ENCODE results near the gene FAM168A.
A peak's percentile ranks its signal among the peaks of the same experiment; 100 is the strongest.

Gene FAM168A

DNA sequence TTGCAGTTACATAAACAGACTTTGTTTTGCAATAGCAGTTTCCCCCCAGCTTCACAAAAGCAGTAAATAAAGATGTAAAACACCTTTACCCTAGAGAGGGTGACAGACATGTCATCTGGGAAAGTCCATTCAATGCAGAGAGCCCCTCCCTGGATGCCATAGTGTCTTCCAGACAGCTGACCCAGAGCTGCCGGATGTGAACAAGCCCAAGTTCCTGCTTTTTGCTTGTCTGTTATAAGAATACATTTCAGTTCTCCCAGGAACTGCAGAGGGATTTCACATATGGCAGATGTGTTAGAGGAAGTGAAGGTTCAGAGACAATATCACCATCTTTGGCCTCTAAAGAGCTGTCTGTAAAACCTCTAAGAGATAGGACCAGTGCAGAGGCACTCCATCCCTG, 172.8 kb downstream of the FAM168A start:
- Mint-ChIP-seq H3K4me1 (ENCODE audit: low read depth) (peaks cover 80% of the 10 kb centered on the region), H3K27me3 (no peaks in the 10 kb centered on the region), H3K27ac (peak overlapping the region; percentile 82), H3K36me3 (ENCODE audit: low read depth) (peaks cover 44% of the 10 kb centered on the region), H3K9me3 (no peaks in the 10 kb centered on the region), H3K4me3 (no peak overlapping the region)
- intact Hi-C loops (cut with micrococcal nuclease): loop anchor here (5.0 to 10.0 kb wide), 2 partner anchors 37 to 70 kb away; no protein-coding TSS in a partner anchor

DNA sequence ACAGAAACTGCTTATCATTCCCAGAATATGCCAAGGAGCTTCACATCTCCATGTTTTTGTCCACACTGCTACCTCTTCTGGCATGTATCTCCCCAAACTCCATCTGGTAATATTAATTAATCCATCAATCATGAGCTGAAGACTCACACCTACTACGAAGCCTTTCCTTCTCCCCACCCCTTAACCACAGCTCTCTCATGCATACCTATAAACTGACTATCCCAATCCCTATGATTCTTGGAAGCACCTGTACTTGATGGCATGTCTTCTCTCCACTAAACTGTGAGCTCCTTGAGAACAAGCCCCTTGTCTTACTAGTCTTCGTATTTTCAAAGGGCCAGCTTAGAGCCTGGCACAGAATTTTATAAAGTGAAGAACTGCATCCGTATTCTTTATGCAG, 174.4 kb downstream of the FAM168A start:
- Mint-ChIP-seq H3K4me3 (no peak overlapping the region), H3K9me3 (no peaks in the 10 kb centered on the region), H3K27me3 (no peaks in the 10 kb centered on the region), H3K4me1 (ENCODE audit: low read depth) (peaks cover 67% of the 10 kb centered on the region), H3K27ac (peak overlapping the region; percentile 82), H3K36me3 (ENCODE audit: low read depth) (peaks cover 56% of the 10 kb centered on the region)
- intact Hi-C loops (cut with micrococcal nuclease): loop anchor here (10.0 kb wide), 1 partner anchor 71 kb away; no protein-coding TSS in a partner anchor

DNA sequence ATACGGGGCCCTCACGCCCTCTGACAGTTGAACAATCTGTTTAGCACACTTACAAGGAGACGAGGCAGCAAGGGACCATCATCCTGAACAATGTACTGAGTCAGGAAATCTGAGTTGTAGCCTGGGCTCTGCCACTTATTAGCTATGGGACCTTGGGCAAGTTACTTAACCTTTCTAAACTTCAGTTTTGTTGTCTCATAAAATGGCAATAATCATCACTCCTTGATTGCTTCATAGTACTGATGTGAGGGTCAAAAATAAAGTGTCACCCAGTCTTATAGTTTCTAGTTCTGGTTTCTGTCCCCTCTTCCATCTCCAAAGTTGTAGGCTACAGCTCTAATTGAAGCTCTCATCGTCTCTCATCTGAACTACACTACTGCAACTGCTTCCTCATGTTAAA, 175.0 kb downstream of the FAM168A start:
- Mint-ChIP-seq H3K36me3 (ENCODE audit: low read depth) (peaks cover 56% of the 10 kb centered on the region), H3K4me1 (ENCODE audit: low read depth) (peaks cover 61% of the 10 kb centered on the region), H3K27ac (peak overlapping the region; percentile 82), H3K27me3 (no peaks in the 10 kb centered on the region), H3K4me3 (no peak overlapping the region), H3K9me3 (peaks cover 6% of the 10 kb centered on the region)
- intact Hi-C loops (cut with micrococcal nuclease): loop anchor here (10.0 kb wide), 1 partner anchor 72 kb away; no protein-coding TSS in a partner anchor

DNA sequence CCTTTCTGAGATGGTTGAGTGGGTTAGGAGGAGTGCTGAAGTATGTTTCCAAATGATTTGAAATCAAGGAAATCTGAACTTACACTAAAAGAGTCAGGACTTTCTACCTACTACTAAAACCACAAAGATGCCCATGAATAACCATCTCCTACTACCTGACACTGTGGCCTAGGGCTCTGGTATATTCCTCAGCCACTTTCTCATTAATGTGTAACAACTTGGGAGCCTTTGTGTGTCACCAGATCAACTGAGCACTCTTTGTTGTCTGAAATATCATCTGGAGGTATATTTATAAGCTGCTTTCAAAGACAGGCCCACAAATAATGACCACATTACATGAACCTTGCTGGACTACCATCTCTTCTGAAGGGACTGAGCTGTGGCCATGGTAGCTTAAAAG, 177.8 kb downstream of the FAM168A start:
- intact Hi-C loops (cut with micrococcal nuclease): loop anchor here (10.0 kb wide), 1 partner anchor 75 kb away; no protein-coding TSS in a partner anchor
- H3K4me1 Mint-ChIP-seq (ENCODE audit: low read depth): peaks cover 47% of the 10 kb centered on the region
- H3K9me3 Mint-ChIP-seq: peaks cover 7% of the 10 kb centered on the region
- no peak overlapping the region for H3K4me3 Mint-ChIP-seq
- H3K27ac Mint-ChIP-seq: no peak overlapping the region
- peaks cover 65% of the 10 kb centered on the region for H3K36me3 Mint-ChIP-seq (ENCODE audit: low read depth)
- H3K27me3 Mint-ChIP-seq: no peaks in the 10 kb centered on the region

DNA sequence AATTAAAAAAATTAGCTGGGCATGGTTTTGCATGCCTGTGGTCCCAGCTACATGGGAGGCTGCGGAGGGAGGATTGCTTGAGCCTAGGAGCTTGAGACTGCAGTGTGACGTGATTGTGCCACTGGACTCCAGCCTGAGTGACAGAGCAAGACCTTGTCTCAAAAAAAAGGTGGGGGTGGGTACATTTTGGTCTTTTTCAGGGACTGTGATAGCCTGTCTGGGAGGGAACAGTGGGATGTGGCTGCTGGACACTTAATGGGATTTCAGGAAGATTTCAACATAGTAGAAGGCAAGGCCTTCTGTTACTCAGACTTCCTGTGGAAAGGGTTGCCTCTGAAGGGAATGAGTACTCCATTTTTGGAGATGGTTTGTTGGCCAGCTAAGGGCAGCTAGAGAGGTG, 181.1 kb downstream of the FAM168A start:
- Mint-ChIP-seq H3K27ac (no peak overlapping the region), H3K36me3 (ENCODE audit: low read depth) (peaks cover 78% of the 10 kb centered on the region), H3K4me3 (no peak overlapping the region), H3K4me1 (ENCODE audit: low read depth) (peaks cover 58% of the 10 kb centered on the region), H3K9me3 (peaks cover 7% of the 10 kb centered on the region), H3K27me3 (no peaks in the 10 kb centered on the region)
- intact Hi-C loops (cut with micrococcal nuclease): no loop called here

DNA sequence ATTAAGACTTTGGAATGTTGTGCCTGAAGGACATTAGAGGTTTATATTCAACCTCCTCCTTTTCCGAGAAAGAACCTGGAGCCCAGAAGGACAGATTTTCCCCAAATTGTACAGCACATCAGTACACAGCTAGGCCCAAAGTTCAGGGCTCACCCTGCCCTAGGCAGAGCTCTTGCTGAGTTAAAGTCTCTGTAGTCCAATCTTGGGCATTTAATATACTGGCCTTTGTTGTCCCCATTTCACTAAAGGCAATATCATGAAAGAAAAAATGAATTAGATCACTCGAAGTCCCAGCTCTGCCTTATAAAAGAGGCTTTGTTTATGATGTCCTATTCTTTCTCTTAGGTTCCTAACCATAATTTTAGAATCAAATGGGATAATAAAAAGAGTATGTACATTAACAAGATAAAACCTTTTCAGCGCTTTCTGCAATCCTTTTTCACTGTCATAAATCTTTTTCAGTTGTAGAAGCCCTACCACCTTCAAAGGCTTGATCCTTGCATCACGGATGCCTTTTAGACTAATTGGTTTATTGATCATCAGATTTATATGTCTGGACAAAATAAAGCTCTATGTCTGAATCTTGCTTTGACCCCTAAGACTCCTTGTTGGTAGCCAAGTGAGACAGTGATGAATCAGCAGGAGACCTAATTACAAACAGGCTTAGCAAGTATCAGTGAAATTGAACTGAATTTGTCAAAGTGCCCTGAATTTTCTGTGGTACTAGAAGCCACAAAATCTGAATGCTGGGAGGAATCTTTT, 181.9 kb downstream of the FAM168A start:
- peaks cover 79% of the 10 kb centered on the region for H3K36me3 Mint-ChIP-seq (ENCODE audit: low read depth)
- H3K27ac Mint-ChIP-seq: no peak overlapping the region
- intact Hi-C loops (cut with micrococcal nuclease): no loop called here

DNA sequence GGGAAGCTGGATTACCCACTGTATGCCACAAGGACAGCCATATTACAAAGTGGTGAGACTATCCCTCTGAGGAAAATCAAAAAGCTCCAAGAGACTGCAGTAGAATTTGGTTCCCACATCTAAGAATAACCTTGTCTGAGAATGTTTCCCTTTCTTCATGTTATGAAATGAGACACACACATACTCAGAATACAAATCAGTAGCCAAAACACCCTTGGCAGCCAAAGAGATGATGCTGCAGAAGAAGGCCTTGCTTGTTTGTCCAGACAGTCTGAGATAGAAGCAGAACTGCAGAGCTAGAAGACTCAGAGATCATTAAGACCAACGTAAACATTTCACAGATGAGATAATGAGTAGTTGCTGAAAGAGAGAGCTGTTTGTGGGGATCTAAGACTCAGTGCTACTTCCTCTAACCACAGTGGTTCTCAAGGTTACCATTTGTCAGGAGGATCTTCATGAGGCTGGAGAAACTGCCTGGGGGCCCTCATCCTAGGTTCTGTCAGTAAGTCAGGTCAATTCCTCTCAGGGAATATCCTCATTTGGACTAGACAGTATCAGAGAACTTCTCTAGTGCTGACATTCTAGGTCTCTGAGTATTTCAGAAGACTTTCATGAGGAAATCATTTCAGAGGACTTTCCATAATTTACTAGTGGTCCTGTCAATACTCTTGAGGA, 182.8 kb downstream of the FAM168A start:
- peaks cover 56% of the 10 kb centered on the region for H3K4me1 Mint-ChIP-seq (ENCODE audit: low read depth)

More for the DNA sequence above, 181.9 kb downstream of the FAM168A start:
- no peak overlapping the region for H3K4me3 Mint-ChIP-seq
- peaks cover 61% of the 10 kb centered on the region for H3K4me1 Mint-ChIP-seq (ENCODE audit: low read depth)
- H3K27me3 Mint-ChIP-seq: no peaks in the 10 kb centered on the region
- peaks cover 7% of the 10 kb centered on the region for H3K9me3 Mint-ChIP-seq

DNA sequence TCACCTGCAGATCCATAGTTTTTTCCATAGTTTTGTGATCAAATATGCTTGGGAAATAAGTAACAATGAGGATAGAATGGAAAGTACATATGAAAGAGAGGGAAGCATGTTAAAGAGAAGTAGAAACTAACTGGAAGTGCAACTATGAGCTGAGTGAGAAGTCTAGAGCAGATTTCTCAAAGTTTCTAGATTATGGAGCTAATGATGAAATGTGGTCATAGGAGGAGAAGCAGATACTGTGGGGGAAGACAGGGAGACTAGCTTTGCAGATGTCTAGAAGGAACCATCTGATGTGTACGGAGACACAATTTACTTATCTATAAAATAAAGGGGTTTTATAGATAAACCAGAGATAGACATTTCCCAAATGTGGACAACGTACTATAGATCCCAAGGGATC, 184.7 kb downstream of the FAM168A start:
- H3K27ac Mint-ChIP-seq: no peak overlapping the region
- no peak overlapping the region for H3K4me3 Mint-ChIP-seq
- H3K4me1 Mint-ChIP-seq (ENCODE audit: low read depth): peaks cover 75% of the 10 kb centered on the region
- intact Hi-C loops (cut with micrococcal nuclease): no loop called here
- peaks cover 5% of the 10 kb centered on the region for H3K9me3 Mint-ChIP-seq
- H3K36me3 Mint-ChIP-seq (ENCODE audit: low read depth): peaks cover 79% of the 10 kb centered on the region
- no peaks in the 10 kb centered on the region for H3K27me3 Mint-ChIP-seq

More for the DNA sequence above, 182.8 kb downstream of the FAM168A start:
- Mint-ChIP-seq H3K36me3 (ENCODE audit: low read depth) (peaks cover 79% of the 10 kb centered on the region), H3K4me3 (no peak overlapping the region), H3K27me3 (no peaks in the 10 kb centered on the region), H3K27ac (no peak overlapping the region), H3K9me3 (peaks cover 7% of the 10 kb centered on the region)
- intact Hi-C loops (cut with micrococcal nuclease): no loop called here

DNA sequence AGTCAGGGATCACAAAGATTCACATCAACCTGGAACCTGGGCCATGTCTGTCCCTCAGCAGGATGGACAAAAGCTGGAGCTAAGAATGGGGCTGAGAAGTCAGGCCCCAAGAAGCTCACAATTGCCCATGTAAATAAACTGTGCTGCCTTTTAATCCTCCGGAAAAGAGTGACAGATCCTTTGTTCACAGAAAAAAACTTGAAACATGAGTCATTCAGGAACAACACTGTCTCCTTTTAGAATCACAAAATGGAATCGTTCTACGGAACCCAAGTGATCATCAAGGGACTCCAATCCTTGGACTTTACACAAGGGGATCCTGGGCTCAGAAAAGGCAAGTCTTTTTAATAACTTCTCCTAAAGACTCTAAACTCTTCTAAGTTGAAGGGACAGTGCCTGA, 185.6 kb downstream of the FAM168A start:
- Mint-ChIP-seq H3K4me3 (no peak overlapping the region), H3K9me3 (no peaks in the 10 kb centered on the region), H3K27me3 (no peaks in the 10 kb centered on the region), H3K27ac (peak overlapping the region; percentile 5), H3K36me3 (ENCODE audit: low read depth) (peaks cover 80% of the 10 kb centered on the region), H3K4me1 (ENCODE audit: low read depth) (peaks cover 84% of the 10 kb centered on the region)
- intact Hi-C loops (cut with micrococcal nuclease): no loop called here

DNA sequence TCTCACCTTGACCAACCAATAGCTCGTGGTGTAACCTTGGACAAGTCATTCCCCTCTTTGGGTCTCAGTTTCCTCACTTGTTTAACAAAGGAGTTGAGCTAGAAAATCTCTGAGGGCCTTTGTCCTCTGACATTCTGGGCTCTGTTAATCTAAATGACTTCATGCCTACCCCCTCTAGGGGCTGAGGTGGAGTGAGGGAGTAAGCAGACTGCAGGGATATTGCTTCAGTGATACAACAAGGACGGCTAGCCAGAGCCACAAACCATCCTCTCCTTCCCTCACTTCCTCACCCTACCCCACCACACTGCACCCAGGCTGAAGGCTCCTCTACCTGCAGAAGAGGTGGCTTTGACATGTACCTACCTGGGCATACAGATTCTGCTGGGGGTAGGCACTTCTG, 186.9 kb downstream of the FAM168A start:
- H3K27me3 Mint-ChIP-seq: no peaks in the 10 kb centered on the region
- H3K4me1 Mint-ChIP-seq (ENCODE audit: low read depth): peaks cover 85% of the 10 kb centered on the region
- H3K36me3 Mint-ChIP-seq (ENCODE audit: low read depth): peaks cover 81% of the 10 kb centered on the region
- H3K27ac Mint-ChIP-seq: no peak overlapping the region
- H3K9me3 Mint-ChIP-seq: no peaks in the 10 kb centered on the region
- intact Hi-C loops (cut with micrococcal nuclease): no loop called here
- H3K4me3 Mint-ChIP-seq: no peak overlapping the region

DNA sequence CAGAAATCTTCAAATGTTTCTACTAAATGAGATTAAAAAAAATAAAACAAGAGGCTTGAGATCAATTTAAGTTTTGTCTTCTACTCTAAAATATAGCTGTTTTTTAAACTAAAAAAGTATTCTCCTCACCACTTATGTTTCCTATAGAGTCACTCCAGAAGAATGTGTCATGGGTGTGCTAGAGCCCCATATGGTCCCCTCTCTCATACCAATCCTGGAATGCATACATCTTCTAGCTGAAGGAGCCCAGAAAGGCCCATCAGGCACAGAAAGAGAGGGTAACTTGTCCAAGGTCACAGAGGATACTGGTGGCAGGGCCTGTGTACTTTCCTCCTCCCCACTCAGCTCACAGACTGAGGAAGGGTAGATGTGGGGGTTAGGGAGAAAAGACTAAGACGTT, 187.3 kb downstream of the FAM168A start:
- H3K9me3 Mint-ChIP-seq: no peaks in the 10 kb centered on the region
- H3K36me3 Mint-ChIP-seq (ENCODE audit: low read depth): peaks cover 81% of the 10 kb centered on the region
- peaks cover 89% of the 10 kb centered on the region for H3K4me1 Mint-ChIP-seq (ENCODE audit: low read depth)
- H3K4me3 Mint-ChIP-seq: no peak overlapping the region
- intact Hi-C loops (cut with micrococcal nuclease): no loop called here
- no peak overlapping the region for H3K27ac Mint-ChIP-seq
- H3K27me3 Mint-ChIP-seq: no peaks in the 10 kb centered on the region

DNA sequence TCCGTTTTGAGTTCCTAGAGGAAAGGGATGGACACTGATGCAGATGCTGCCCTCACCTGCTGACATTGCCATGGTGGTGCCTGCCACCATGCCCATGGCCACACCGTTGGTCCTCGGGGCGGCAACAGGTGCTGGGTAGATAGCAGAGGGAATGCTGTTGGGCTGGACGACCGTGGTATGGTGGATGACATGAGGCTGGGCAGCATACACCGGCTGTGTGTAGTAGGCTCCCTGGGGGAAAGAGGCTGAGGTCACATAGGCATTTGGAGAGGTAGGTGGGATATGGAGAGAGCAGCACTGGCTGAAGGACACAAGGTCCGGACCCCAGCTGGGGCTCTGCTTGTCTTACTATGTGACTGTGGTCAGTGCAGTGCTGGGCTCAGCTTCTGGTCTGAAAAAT, 188.5 kb downstream of the FAM168A start:
- H3K27me3 Mint-ChIP-seq: no peaks in the 10 kb centered on the region
- peak overlapping the region; percentile 4 for H3K27ac Mint-ChIP-seq

DNA sequence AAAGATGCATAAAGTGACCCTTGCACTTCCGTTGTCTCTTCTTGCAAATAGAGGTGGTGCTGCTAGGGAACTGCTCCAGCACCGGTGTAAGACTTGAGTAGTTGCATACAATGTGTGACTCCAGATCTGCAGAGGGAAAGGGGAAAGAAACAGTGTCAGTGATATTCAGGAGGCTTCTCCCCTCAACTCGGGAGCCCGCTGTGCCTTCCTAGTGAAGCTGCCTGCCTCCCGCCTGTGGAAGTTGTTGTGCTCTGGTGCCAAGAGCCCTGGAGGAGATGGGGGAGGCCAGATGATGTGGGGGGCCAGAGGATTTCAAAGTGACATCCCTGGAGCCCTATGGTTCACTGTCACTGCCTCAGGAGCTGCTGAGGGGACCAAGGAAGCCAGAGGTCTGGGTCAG, 191.3 kb downstream of the FAM168A start:
- Mint-ChIP-seq H3K9me3 (no peaks in the 10 kb centered on the region), H3K36me3 (ENCODE audit: low read depth) (peaks cover 85% of the 10 kb centered on the region), H3K4me3 (no peak overlapping the region), H3K4me1 (ENCODE audit: low read depth) (peaks cover 83% of the 10 kb centered on the region), H3K27me3 (no peaks in the 10 kb centered on the region), H3K27ac (peak overlapping the region; percentile 67)
- intact Hi-C loops (cut with micrococcal nuclease): no loop called here

More for the DNA sequence above, 188.5 kb downstream of the FAM168A start:
- H3K36me3 Mint-ChIP-seq (ENCODE audit: low read depth): peaks cover 86% of the 10 kb centered on the region
- no peaks in the 10 kb centered on the region for H3K9me3 Mint-ChIP-seq
- intact Hi-C loops (cut with micrococcal nuclease): no loop called here
- no peak overlapping the region for H3K4me3 Mint-ChIP-seq
- H3K4me1 Mint-ChIP-seq (ENCODE audit: low read depth): peaks cover 89% of the 10 kb centered on the region

DNA sequence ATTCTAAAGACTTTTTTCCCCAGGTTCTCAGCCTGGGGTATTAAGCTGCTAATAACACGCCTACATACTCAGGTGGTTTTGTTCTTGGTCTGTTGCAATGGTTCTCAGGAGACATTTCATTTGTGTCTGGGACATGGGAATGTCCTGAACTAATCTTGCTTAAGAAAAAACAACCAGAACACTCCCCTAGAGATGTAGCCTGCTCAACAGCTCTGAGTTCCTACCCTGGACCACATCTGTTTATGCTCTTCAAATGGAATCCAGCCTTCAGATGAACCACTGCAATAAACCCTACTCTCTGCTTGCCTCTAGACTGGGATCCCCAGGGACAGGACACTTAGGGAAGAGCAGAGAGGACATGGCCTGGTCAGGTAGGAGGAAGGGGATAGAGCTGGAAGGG, 191.8 kb downstream of the FAM168A start:
- H3K4me1 Mint-ChIP-seq (ENCODE audit: low read depth): peaks cover 84% of the 10 kb centered on the region
- H3K27me3 Mint-ChIP-seq: no peaks in the 10 kb centered on the region
- intact Hi-C loops (cut with micrococcal nuclease): no loop called here
- no peak overlapping the region for H3K4me3 Mint-ChIP-seq
- peak overlapping the region; percentile 67 for H3K27ac Mint-ChIP-seq
- H3K36me3 Mint-ChIP-seq (ENCODE audit: low read depth): peaks cover 85% of the 10 kb centered on the region
- no peaks in the 10 kb centered on the region for H3K9me3 Mint-ChIP-seq
